HTR-8/SVneo (cell line): ENCODE data around the gene ATP13A3.

Source experiments
- DNase-seq: peaks from one replicate; pipeline ENCODE4 v3.0.0; 2011; ENCODE audit warnings: low spot score, mixed read lengths; ENCODE audit not compliant: insufficient read length
- FAIRE-seq: peaks from 2 replicates; lab custom pipeline; 2011; peaks lifted over from hg19 to GRCh38; lab: Jason Lieb, UNC

ATP13A3 gene

DNA sequence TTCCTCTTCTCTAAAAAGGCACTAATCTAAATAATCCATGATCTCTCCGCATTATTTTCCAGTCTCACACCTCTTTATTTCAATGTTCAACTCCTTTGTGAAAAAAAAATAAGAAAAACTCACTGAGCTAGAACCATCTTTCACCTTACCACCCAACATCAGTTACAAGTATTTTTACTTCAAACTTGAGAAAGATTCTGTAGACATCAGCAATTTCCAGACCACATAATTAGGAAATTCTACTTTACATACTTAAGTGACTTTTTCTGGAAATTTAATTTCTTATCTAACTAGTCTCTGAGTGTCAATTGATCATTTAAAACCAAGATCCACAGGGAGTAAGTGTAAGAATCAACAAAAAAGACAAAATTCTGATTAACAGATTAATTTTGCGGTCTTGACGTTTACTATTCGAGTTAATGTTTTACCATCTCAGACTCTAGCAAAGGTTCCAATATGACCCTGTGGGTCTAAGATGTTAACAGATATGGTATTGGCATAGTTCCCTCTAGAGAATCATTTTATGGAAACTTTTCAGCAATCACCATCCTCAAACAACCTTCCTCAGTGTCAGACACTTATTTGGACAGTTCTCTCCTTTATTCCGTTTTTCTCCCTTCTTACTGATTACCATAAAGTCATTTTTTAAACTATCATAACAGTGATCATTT is 5.1 kb downstream of the ATP13A3 start:
- FAIRE-seq, result no peak
- DNase-seq, result no peak

- FAIRE-seq (no peak), DNase-seq (no peak)
Measured at GRCh38 chr3:194481103-194481502, 5.7 kb downstream of the ATP13A3 start.

- DNase-seq, result no peak
- FAIRE-seq, result no peak
Measured at GRCh38 chr3:194476784-194477183, 10.0 kb downstream of the ATP13A3 start.

- no peak for DNase-seq
- FAIRE-seq, result no peak
Measured at GRCh38 chr3:194475978-194476377, 10.8 kb downstream of the ATP13A3 start.

GRCh38 chr3:194475138-194475932 is 11.5 kb downstream of the ATP13A3 start:
- no peak for FAIRE-seq
- no peak for DNase-seq

- no peak for DNase-seq
- FAIRE-seq, result no peak
Measured at GRCh38 chr3:194474675-194475074, 12.1 kb downstream of the ATP13A3 start.

DNA sequence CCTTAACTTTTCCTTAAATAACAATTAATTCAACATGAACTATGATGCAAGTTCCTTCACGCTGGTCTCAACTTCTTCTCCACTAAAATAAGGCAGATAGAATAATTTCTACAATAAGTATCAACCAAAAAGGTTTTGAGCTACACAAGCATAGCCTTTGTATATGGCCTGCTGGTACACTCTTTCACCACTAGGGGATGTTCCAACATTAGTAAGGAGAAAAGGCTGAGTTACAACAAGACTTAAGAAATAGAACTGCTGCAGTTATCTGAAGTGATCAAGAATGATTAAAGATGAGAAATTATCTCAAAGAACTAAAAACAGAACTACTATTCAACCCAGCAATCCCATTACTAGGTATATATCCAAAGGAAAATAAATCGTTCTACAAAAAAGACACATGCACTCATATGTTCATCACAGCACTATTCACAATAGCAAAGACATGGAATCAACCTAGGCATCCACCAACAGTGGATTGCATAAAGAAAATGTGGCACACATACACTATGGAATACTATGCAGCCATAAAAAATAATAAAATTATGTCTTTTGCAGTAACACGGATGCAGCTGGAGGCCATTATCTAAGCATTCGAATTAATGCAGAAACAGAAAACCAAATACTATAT is 14.4 kb downstream of the ATP13A3 start:
- no peak for FAIRE-seq
- DNase-seq, result peak; percentile 31

GRCh38 chr3:194471863-194472262 is 14.9 kb downstream of the ATP13A3 start:
- DNase-seq, result no peak
- no peak for FAIRE-seq

GRCh38 chr3:194470615-194471014 is 16.2 kb downstream of the ATP13A3 start:
- no peak for DNase-seq
- no peak for FAIRE-seq

- DNase-seq (no peak), FAIRE-seq (no peak)
Measured at GRCh38 chr3:194469977-194470376, 16.8 kb downstream of the ATP13A3 start.

DNA sequence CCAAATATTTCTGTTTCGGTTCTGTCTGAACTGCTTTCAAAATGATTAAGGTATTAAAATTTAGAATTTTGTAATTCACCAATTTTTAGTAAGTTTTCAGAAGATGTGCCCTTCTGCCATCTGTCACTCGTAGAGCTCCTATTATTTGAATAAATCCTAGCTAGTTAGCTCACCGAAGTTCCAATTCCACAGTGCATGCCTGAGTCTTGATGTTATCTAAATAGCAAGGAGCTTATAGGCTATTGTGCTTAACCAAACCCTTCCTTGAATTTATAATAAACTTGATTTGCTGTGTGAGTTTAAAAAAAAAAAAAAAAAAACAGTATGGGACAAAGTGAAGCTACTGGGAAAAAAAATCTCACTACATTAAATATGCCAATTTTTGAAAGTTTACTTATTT is 18.7 kb downstream of the ATP13A3 start:
- FAIRE-seq (no peak), DNase-seq (peak; percentile 22)

- DNase-seq (no peak), FAIRE-seq (no peak)
Measured at GRCh38 chr3:194466761-194467356, 19.9 kb downstream of the ATP13A3 start.

DNA sequence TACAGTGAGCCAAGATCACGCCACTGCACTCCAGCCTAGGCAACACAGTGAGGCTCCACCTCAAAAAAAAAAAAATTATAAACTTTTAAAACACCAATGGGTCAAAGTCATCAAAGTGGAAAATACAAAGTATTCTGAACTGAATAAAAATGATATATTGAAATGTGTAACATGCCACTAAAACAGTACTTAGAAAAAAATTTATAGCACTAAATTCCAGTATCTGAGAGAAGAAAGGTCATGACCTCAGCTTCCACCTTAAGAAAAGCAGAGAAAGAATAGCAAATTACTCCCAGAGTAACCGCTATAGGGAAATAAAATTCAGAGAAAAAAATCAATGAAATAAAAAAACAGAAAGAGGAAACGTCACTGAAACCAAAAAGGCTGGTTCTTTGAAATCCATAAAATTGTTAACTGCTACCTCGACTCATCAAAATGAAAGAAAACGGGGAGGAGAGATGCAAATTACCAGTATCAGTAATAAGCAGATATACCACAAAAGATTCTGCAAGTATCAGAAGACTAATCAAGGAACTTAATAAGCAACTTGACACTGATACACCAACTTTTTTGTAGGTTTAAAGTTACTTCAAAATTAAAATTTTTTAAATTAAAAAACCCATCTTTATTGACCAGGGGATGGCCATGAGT is 20.8 kb downstream of the ATP13A3 start:
- FAIRE-seq (no peak), DNase-seq (no peak)

GRCh38 chr3:194465246-194465645 is 21.6 kb downstream of the ATP13A3 start:
- FAIRE-seq (no peak), DNase-seq (no peak)

- no peak for DNase-seq
- FAIRE-seq, result no peak
Measured at GRCh38 chr3:194464692-194465091, 22.1 kb downstream of the ATP13A3 start.

GRCh38 chr3:194462936-194463335 is 23.9 kb downstream of the ATP13A3 start:
- DNase-seq (no peak), FAIRE-seq (no peak)

DNA sequence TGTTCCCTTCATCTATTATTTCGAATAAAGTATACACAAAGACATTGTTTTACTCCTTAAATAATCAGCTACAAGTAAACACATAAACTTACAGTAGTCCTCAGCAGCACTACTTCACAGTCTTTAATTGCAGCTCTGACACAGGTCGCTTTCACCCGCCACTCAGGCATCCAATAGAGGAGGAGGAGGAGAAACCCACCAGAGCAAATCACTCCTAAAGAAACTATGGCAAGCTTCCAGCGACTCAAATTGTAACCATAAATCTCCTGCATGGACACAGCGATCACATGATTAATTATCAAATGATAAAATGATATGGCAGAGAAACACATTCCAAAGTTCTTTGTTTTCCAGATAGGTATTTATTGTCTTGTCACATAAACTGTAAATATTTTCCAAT is 26.2 kb downstream of the ATP13A3 start:
- DNase-seq (no peak), FAIRE-seq (no peak)

- FAIRE-seq (no peak), DNase-seq (no peak)
Measured at GRCh38 chr3:194458131-194458530, 28.7 kb downstream of the ATP13A3 start.

DNA sequence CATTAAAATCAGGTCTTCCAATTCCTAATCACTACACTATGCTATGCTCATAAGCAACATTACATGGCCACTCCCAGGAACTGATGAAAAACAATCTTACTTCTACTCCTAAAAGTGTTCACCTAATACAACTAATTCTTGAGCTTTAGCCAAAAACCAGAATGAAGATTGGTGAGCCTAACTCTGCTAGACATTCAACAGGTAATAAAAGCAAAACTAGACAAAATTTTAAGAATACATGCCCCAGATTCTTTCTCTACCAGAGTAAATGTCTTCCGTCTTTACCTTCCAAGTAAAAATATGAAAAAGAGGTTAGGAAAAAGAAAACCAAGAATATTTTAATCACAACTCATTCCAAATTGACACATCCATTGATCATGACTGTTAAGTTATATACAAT is 31.3 kb downstream of the ATP13A3 start:
- DNase-seq (no peak), FAIRE-seq (no peak)

DNA sequence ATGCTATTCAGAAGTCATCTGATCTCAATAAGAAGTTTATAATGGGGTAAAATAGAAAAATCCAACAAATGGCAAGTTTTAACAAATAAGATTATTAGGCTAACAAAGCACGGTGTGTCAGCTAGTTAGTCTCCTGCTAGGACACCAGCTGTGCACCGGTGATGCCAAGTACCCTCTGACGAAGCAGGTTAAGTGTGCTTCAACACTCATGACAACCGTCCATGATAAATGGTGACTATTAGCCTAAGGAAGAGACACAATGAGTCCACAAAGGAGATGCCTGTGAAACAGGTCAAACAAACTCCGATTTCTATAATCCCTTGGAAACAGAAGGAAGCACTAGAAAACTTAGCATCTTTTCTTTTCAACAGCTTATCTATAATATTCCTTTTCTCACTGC is 36.5 kb downstream of the ATP13A3 start:
- FAIRE-seq (no peak), DNase-seq (no peak)
